Measurements from ENCODE around the gene KCNQ1.

KCNQ1 gene

GRCh38 chr11:2741377-2742131 lies 296.7 kb downstream of the KCNQ1 start:
- FAIRE-seq: no peak
- TF ChIP-seq POLR2A (IDR thresholded peaks at IDR 0.05; ENCODE audit: low read depth, low read length): no peak
- TF ChIP-seq PAX5 (IDR thresholded peaks at IDR 0.05; ENCODE audit: insufficient read depth, low read length, severe bottlenecking): no peak
- TF ChIP-seq TAF1 (IDR thresholded peaks at IDR 0.05; ENCODE audit: low read depth, low read length): no peak
- TF ChIP-seq SPI1 (IDR thresholded peaks at IDR 0.05; ENCODE audit: low read depth, low read length): no peak
- no peak for TF ChIP-seq POLR2AphosphoS5 (IDR thresholded peaks at IDR 0.05; ENCODE audit: low read depth, low read length)
- TF ChIP-seq POU2F2 (IDR thresholded peaks at IDR 0.05; ENCODE audit: low read depth, low read length): no peak
- no peak for DNase-seq (ENCODE audit: insufficient read length, low spot score)

GRCh38 chr11:2742201-2742600 lies 297.4 kb downstream of the KCNQ1 start:
- DNase-seq (ENCODE audit: insufficient read length, low spot score) (no peak), FAIRE-seq (no peak)
- TF ChIP-seq POU2F2 (IDR thresholded peaks at IDR 0.05; ENCODE audit: low read depth, low read length): no peak
- TF ChIP-seq PAX5 (IDR thresholded peaks at IDR 0.05; ENCODE audit: insufficient read depth, low read length, severe bottlenecking): no peak
- no peak for TF ChIP-seq POLR2AphosphoS5 (IDR thresholded peaks at IDR 0.05; ENCODE audit: low read depth, low read length)
- no peak for TF ChIP-seq SPI1 (IDR thresholded peaks at IDR 0.05; ENCODE audit: low read depth, low read length)
- no peak for TF ChIP-seq POLR2A (IDR thresholded peaks at IDR 0.05; ENCODE audit: low read depth, low read length)
- no peak for TF ChIP-seq TAF1 (IDR thresholded peaks at IDR 0.05; ENCODE audit: low read depth, low read length)

DNA sequence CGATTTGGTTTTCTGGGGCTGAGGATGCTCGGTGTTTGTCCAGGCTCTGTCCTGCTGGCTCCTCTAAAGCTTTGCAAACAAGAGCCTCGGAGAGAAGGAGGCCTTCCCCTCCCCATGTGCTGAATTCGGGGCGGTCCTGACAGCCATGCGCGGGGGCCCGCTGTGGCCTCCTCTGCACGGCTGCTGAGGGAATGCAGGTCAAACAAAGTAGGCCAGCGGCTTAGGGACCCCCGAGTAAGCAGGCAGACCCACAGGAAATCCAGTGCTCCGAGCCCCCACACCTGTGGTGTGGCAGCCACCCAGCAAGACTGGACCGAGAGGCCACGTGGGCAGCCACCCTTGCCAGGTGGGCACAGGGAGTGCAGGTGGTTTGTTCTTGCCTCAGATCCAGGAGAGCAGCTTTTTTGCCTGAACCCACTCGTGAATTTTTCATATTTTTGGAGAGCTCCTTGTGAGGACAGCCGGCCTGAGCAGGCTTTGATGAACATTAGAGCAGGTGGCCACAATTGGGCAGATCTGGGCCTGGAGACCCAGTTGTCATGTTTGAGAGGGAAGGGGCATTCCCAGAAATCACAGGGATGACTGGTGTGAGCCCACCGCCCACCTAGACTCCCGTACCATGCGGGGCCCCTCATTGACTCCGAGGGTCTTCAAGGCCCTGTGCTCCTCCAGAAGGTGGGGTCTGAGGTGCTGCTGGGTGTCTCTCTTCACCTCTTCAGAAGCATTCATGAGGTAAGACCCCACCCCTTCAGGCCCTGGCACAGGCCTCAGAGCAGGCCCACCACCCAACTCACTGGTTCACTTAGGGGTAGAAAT lies 298.0 kb downstream of the KCNQ1 start:
- FAIRE-seq: no peak
- no peak for DNase-seq (ENCODE audit: insufficient read length, low spot score)
- TF ChIP-seq PAX5 (IDR thresholded peaks at IDR 0.05; ENCODE audit: insufficient read depth, low read length, severe bottlenecking) (no peak), TAF1 (IDR thresholded peaks at IDR 0.05; ENCODE audit: low read depth, low read length) (no peak)

DNA sequence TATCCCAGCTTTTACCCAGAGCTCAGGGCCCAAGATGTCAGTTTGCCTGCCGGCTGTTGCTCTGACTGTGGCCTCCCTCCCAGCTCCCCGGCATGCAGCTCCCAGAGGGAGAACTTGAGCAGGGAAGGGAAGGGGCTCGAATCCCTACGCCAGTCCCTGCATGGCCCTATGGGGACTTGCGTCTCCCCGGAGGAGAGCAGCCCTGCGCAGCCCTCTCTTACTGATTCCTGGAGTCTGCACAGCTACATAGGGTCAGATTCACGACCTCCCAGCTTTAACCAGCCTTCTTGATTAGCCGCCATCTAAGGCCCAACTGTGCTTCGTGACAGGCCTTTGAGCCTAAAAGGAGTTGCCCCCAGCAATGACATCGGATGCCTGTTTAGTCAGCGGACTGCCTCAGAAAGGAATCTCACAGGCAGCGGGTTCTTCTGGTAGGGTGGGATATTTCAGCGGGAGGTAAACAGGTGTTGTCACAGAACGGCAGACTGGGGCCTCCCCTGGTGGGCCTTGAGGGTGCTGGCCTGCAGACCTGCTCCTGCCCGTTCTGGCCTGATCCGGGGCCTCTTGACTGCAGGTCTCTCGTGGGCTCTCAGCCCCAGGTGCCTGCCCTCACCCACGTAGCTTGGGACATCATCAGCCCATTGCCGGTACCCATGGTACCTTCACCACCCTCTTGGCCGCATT lies 298.8 kb downstream of the KCNQ1 start:
- DNase-seq (ENCODE audit: insufficient read length, low spot score): no peak
- TF ChIP-seq POLR2A (IDR thresholded peaks at IDR 0.05; ENCODE audit: low read depth, low read length): no peak
- TF ChIP-seq PAX5 (IDR thresholded peaks at IDR 0.05; ENCODE audit: insufficient read depth, low read length, severe bottlenecking): no peak
- no peak for FAIRE-seq

GRCh38 chr11:2744166-2744565 lies 299.4 kb downstream of the KCNQ1 start:
- TF ChIP-seq TAF1 (IDR thresholded peaks at IDR 0.05; ENCODE audit: low read depth, low read length) (no peak), POLR2A (IDR thresholded peaks at IDR 0.05; ENCODE audit: low read depth, low read length) (no peak), POU2F2 (IDR thresholded peaks at IDR 0.05; ENCODE audit: low read depth, low read length) (no peak), PAX5 (IDR thresholded peaks at IDR 0.05; ENCODE audit: insufficient read depth, low read length, severe bottlenecking) (no peak), POLR2AphosphoS5 (IDR thresholded peaks at IDR 0.05; ENCODE audit: low read depth, low read length) (no peak), SPI1 (IDR thresholded peaks at IDR 0.05; ENCODE audit: low read depth, low read length) (no peak)
- DNase-seq (ENCODE audit: insufficient read length, low spot score) (no peak), FAIRE-seq (no peak)

GRCh38 chr11:2745511-2745910 lies 300.7 kb downstream of the KCNQ1 start:
- FAIRE-seq (no peak), DNase-seq (ENCODE audit: insufficient read length, low spot score) (no peak)
- TF ChIP-seq PAX5 (IDR thresholded peaks at IDR 0.05; ENCODE audit: insufficient read depth, low read length, severe bottlenecking): no peak
- no peak for TF ChIP-seq POLR2A (IDR thresholded peaks at IDR 0.05; ENCODE audit: low read depth, low read length)
- no peak for TF ChIP-seq SPI1 (IDR thresholded peaks at IDR 0.05; ENCODE audit: low read depth, low read length)
- no peak for TF ChIP-seq POU2F2 (IDR thresholded peaks at IDR 0.05; ENCODE audit: low read depth, low read length)
- TF ChIP-seq POLR2AphosphoS5 (IDR thresholded peaks at IDR 0.05; ENCODE audit: low read depth, low read length): no peak
- TF ChIP-seq TAF1 (IDR thresholded peaks at IDR 0.05; ENCODE audit: low read depth, low read length): no peak

DNA sequence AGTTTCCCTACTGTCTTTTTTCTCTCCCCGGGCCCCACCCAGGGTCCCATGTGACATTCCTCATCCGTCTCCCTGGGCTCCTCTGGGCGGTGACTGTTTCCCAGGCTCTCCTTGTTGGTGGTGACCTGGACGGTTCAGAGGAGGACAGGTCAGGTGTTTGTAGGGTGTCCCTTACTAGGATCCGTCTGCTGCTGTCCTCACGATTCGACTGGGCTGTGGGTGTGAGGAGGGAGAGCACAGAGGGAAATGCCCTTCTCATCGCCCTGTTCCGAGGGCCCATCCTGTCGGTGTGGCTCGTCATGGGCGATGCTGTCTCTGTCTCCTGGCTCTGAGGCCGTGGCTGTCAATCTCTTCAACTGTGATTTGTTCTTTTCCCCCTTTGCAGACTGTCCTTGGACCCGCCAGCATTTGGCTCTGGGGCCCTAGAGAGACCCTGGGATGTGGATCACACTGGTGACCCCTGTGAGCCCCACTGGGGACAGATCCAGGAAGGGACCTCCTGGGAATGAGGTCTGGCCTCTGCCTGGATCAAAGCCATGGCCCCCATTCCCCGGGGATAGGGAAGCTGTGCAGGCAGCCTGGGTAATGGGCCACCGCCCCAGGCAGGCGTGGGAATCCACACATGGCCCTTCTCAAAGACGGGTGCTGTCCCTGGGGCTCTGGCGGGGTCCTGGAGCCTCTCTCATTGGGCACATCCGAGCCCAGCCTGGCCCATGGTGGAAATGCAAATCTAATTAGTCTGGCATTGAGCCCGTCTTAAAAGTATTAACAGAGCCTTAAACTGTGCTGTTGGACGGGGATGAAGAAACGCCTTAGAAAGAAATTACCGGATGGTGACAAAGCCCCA lies 301.8 kb downstream of the KCNQ1 start:
- no peak for FAIRE-seq
- TF ChIP-seq TAF1 (IDR thresholded peaks at IDR 0.05; ENCODE audit: low read depth, low read length): no peak
- TF ChIP-seq POLR2A (IDR thresholded peaks at IDR 0.05; ENCODE audit: low read depth, low read length): no peak
- TF ChIP-seq POLR2AphosphoS5 (IDR thresholded peaks at IDR 0.05; ENCODE audit: low read depth, low read length): no peak
- TF ChIP-seq SPI1 (IDR thresholded peaks at IDR 0.05; ENCODE audit: low read depth, low read length): no peak
- TF ChIP-seq POU2F2 (IDR thresholded peaks at IDR 0.05; ENCODE audit: low read depth, low read length): no peak
- no peak for TF ChIP-seq PAX5 (IDR thresholded peaks at IDR 0.05; ENCODE audit: insufficient read depth, low read length, severe bottlenecking)
- no peak for DNase-seq (ENCODE audit: insufficient read length, low spot score)

GRCh38 chr11:2747248-2748027 lies 302.6 kb downstream of the KCNQ1 start:
- no peak for TF ChIP-seq POU2F2 (IDR thresholded peaks at IDR 0.05; ENCODE audit: low read depth, low read length)
- no peak for TF ChIP-seq SPI1 (IDR thresholded peaks at IDR 0.05; ENCODE audit: low read depth, low read length)
- TF ChIP-seq TAF1 (IDR thresholded peaks at IDR 0.05; ENCODE audit: low read depth, low read length): no peak
- no peak for TF ChIP-seq POLR2A (IDR thresholded peaks at IDR 0.05; ENCODE audit: low read depth, low read length)
- no peak for TF ChIP-seq PAX5 (IDR thresholded peaks at IDR 0.05; ENCODE audit: insufficient read depth, low read length, severe bottlenecking)
- no peak for TF ChIP-seq POLR2AphosphoS5 (IDR thresholded peaks at IDR 0.05; ENCODE audit: low read depth, low read length)
- FAIRE-seq (no peak), DNase-seq (ENCODE audit: insufficient read length, low spot score) (no peak)

Data from GM12891 (cell line).